GM12891 (cell line): ENCODE measurements around the gene NAV2.

ENCODE experiments used
- DNase-seq: peaks from one replicate; pipeline ENCODE4 v3.0.0; 2011; ENCODE audit warnings: low spot score; ENCODE audit not compliant: insufficient read length
- FAIRE-seq: peaks from 2 replicates; lab custom pipeline; 2011; peaks lifted over from hg19 to GRCh38; lab: Jason Lieb, UNC
- PAX5 ChIP-seq: IDR thresholded peaks from 2 replicates; pipeline ENCODE4 v1.6.1; 2011; ENCODE audit warnings: low read length, moderate library complexity, mild to moderate bottlenecking; ENCODE audit not compliant: insufficient read depth, severe bottlenecking
- POLR2A ChIP-seq: IDR thresholded peaks from 2 replicates; pipeline ENCODE4 v1.6.1; 2011; ENCODE audit warnings: low read depth, low read length, control low read depth
- POLR2AphosphoS5 ChIP-seq: IDR thresholded peaks from 2 replicates; pipeline ENCODE4 v1.6.1; 2011; ENCODE audit warnings: low read depth, low read length, control low read depth
- POU2F2 ChIP-seq: IDR thresholded peaks from 2 replicates; pipeline ENCODE4 v1.6.1; 2011; ENCODE audit warnings: low read depth, mild to moderate bottlenecking, control low read depth, low read length, moderate library complexity
- SPI1 ChIP-seq: IDR thresholded peaks from 2 replicates; pipeline ENCODE4 v1.6.1; 2011; ENCODE audit warnings: low read depth, low read length, control low read depth
- TAF1 ChIP-seq: IDR thresholded peaks from 2 replicates; pipeline ENCODE4 v1.6.1; 2011; ENCODE audit warnings: low read depth, low read length, control low read depth

NAV2 gene

GRCh38 chr11:19980957-19981669 lies 268.5 kb downstream of the NAV2 start:
- no peak for DNase-seq
- TF ChIP-seq POLR2A, result no peak
- TF ChIP-seq POLR2AphosphoS5, result no peak
- no peak for TF ChIP-seq POU2F2
- TF ChIP-seq SPI1, result no peak
- no peak for TF ChIP-seq PAX5
- no peak for TF ChIP-seq TAF1
- FAIRE-seq, result no peak

- no peak for DNase-seq
Observed at GRCh38 chr11:19982774-19983495, 270.3 kb downstream of the NAV2 start.

GRCh38 chr11:19984048-19984742 lies 271.6 kb downstream of the NAV2 start:
- no peak for TF ChIP-seq TAF1
- TF ChIP-seq SPI1, result peak; percentile 16; the same call in 1 of the 2 replicates
- DNase-seq, result no peak
- FAIRE-seq, result no peak

More at GRCh38 chr11:19982774-19983495, 270.3 kb downstream of the NAV2 start:
- TF ChIP-seq SPI1 (no peak), PAX5 (no peak), POLR2A (no peak), TAF1 (no peak), POLR2AphosphoS5 (no peak), POU2F2 (no peak)
- FAIRE-seq, result no peak

- DNase-seq (no peak), FAIRE-seq (no peak)
- TF ChIP-seq SPI1 (no peak), POU2F2 (no peak), POLR2A (no peak), PAX5 (no peak), TAF1 (no peak), POLR2AphosphoS5 (no peak)
Observed at GRCh38 chr11:19985111-19985510, 272.5 kb downstream of the NAV2 start.

- TF ChIP-seq SPI1, result no peak
- no peak for TF ChIP-seq POLR2A
- no peak for TF ChIP-seq PAX5
- no peak for TF ChIP-seq POU2F2
- TF ChIP-seq TAF1, result no peak
- TF ChIP-seq POLR2AphosphoS5, result no peak
- DNase-seq (no peak), FAIRE-seq (no peak)
Observed at GRCh38 chr11:19987331-19987801, 274.7 kb downstream of the NAV2 start.

- no peak for FAIRE-seq
- DNase-seq, result no peak
- TF ChIP-seq POLR2A (no peak), POLR2AphosphoS5 (no peak), TAF1 (no peak), SPI1 (no peak), PAX5 (no peak), POU2F2 (no peak)
Observed at GRCh38 chr11:19988598-19988997, 276.0 kb downstream of the NAV2 start.

- DNase-seq (no peak), FAIRE-seq (no peak)
- TF ChIP-seq SPI1 (no peak), POLR2AphosphoS5 (no peak), POU2F2 (no peak), PAX5 (no peak), POLR2A (no peak)
Observed at GRCh38 chr11:19989191-19989590, 276.6 kb downstream of the NAV2 start.

- TF ChIP-seq TAF1 (no peak), POLR2AphosphoS5 (no peak), PAX5 (no peak), SPI1 (no peak), POLR2A (no peak), POU2F2 (no peak)
- FAIRE-seq, result no peak
- no peak for DNase-seq
Observed at GRCh38 chr11:19992162-19992561, 279.5 kb downstream of the NAV2 start.

- FAIRE-seq, result no peak
Observed at GRCh38 chr11:19992998-19993397, 280.4 kb downstream of the NAV2 start.

More at GRCh38 chr11:19992998-19993397, 280.4 kb downstream of the NAV2 start:
- DNase-seq, result no peak
- TF ChIP-seq TAF1 (no peak), POLR2A (no peak), POU2F2 (no peak), POLR2AphosphoS5 (no peak), PAX5 (no peak), SPI1 (no peak)
